Activated naive CD8-positive, alpha-beta T cell treated with anti-CD3 and anti-CD28 coated beads for 36 hours (primary cell): Measurements from ENCODE around the gene ELOVL1. TPM values are rescaled to one million over a fixed set of nuclear protein-coding genes. Genes with fewer than 3 reads are reported as not detected.
A peak's percentile ranks its signal among the peaks of the same experiment; 100 is the strongest.

Source experiments
- DNase-seq: peaks from one replicate; pipeline ENCODE4 v3.0.0; 2021
- H3K27ac Mint-ChIP-seq: one replicate; pipeline ENCODE4 v1.8.0; 2022; ENCODE audit warnings: mild to moderate bottlenecking, moderate library complexity, mixed read lengths
- H3K27me3 Mint-ChIP-seq: one replicate; pipeline ENCODE4 v1.8.0; 2022; ENCODE audit warnings: mild to moderate bottlenecking, mixed read lengths
- H3K36me3 Mint-ChIP-seq: one replicate; pipeline ENCODE4 v1.8.0; 2021; ENCODE audit warnings: mild to moderate bottlenecking, mixed read lengths
- H3K4me1 Mint-ChIP-seq: one replicate; pipeline ENCODE4 v1.8.0; 2021; ENCODE audit warnings: mixed read lengths
- H3K4me3 Mint-ChIP-seq: one replicate; pipeline ENCODE4 v1.8.0; 2022; ENCODE audit warnings: mild to moderate bottlenecking, moderate library complexity, mixed read lengths
- H3K9me3 Mint-ChIP-seq: one replicate; pipeline ENCODE4 v1.8.0; 2022; ENCODE audit warnings: mixed read lengths
- total RNA-seq, 2 experiments: library from RNA; stranded (reverse); gene quantifications; one replicate each; pipeline ENCODE4 v1.2.3, GENCODE V29; 2021

ELOVL1 gene
- total RNA-seq, 2 experiments from 2014 or later = 66.9 to 67.4 TPM

GRCh38 chr1:43334453-43335205 lies 33.2 kb downstream of the ELOVL1 start:
- H3K4me1 Mint-ChIP-seq = peaks cover 12% of the 10 kb centered on the region
- no peak for DNase-seq
- no peak overlapping the region for H3K27ac Mint-ChIP-seq
- H3K36me3 Mint-ChIP-seq = no peaks in the 10 kb centered on the region
- H3K9me3 Mint-ChIP-seq = no peaks in the 10 kb centered on the region
- no peaks in the 10 kb centered on the region for H3K27me3 Mint-ChIP-seq
- no peak overlapping the region for H3K4me3 Mint-ChIP-seq

GRCh38 chr1:43331688-43332087 lies 36.1 kb downstream of the ELOVL1 start:
- DNase-seq = no peak
- H3K4me1 Mint-ChIP-seq = peaks cover 19% of the 10 kb centered on the region
- H3K9me3 Mint-ChIP-seq = peaks cover 9% of the 10 kb centered on the region
- peaks cover 4% of the 10 kb centered on the region for H3K36me3 Mint-ChIP-seq
- H3K27ac Mint-ChIP-seq = no peak overlapping the region
- H3K27me3 Mint-ChIP-seq = no peaks in the 10 kb centered on the region
- H3K4me3 Mint-ChIP-seq = no peak overlapping the region

- peak; percentile 76 for DNase-seq
- Mint-ChIP-seq H3K4me3 (no peak overlapping the region), H3K27me3 (no peaks in the 10 kb centered on the region), H3K9me3 (peaks cover 15% of the 10 kb centered on the region), H3K36me3 (peaks cover 8% of the 10 kb centered on the region), H3K27ac (peak overlapping the region; percentile 43), H3K4me1 (peaks cover 19% of the 10 kb centered on the region)
Observed at GRCh38 chr1:43329995-43330751, 37.6 kb downstream of the ELOVL1 start.

GRCh38 chr1:43327549-43328292 lies 40.1 kb downstream of the ELOVL1 start:
- H3K27ac Mint-ChIP-seq = no peak overlapping the region
- peaks cover 13% of the 10 kb centered on the region for H3K36me3 Mint-ChIP-seq
- no peak overlapping the region for H3K4me3 Mint-ChIP-seq
- DNase-seq = no peak
- H3K27me3 Mint-ChIP-seq = no peaks in the 10 kb centered on the region
- peaks cover 23% of the 10 kb centered on the region for H3K9me3 Mint-ChIP-seq
- H3K4me1 Mint-ChIP-seq = peaks cover 19% of the 10 kb centered on the region

DNA sequence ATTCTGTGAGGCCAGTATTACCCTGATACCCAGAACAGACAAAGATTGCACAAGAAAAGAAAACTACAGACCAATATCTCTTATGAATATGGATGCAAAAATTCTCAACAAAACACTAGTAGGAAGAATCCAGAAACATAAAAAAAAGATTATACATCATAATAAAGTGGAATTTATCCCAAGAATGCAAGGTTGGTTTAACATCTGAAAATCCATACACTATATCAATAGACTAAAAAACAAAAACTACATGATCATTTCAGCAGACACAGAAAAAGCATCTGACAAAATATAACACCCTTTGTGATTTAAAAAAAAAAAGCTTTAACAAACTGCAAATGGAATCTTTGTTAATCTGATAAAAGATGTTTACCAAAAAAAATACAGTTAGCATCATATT lies 42.4 kb downstream of the ELOVL1 start:
- H3K27me3 Mint-ChIP-seq = no peaks in the 10 kb centered on the region

DNA sequence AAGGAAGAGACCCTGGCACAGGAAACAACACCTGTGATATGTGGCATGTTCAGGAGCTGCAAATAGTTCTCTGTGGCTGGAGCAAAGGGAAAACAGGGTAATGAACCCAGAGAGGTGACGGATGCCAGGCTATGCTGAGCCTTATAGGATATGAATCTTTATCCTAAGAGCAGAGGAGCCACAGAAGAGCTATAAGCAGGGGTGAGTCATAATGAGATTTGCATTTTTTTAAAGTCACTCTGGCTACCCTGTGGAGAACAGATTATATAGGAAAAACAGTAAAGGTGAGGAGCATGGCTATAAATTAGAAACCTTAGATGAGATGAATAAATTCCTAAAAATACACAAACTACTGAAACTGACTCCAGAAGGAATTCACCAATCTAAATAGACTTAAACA lies 43.0 kb downstream of the ELOVL1 start:
- DNase-seq = no peak
- Mint-ChIP-seq H3K36me3 (peaks cover 13% of the 10 kb centered on the region), H3K4me1 (peaks cover 8% of the 10 kb centered on the region), H3K4me3 (no peak overlapping the region), H3K27ac (no peak overlapping the region), H3K27me3 (no peaks in the 10 kb centered on the region), H3K9me3 (peaks cover 23% of the 10 kb centered on the region)

More for the DNA sequence above, 42.4 kb downstream of the ELOVL1 start:
- DNase-seq = no peak
- Mint-ChIP-seq H3K9me3 (peaks cover 23% of the 10 kb centered on the region), H3K27ac (no peak overlapping the region), H3K4me3 (no peak overlapping the region), H3K36me3 (peaks cover 13% of the 10 kb centered on the region), H3K4me1 (peaks cover 14% of the 10 kb centered on the region)

- Mint-ChIP-seq H3K4me3 (no peak overlapping the region), H3K4me1 (peaks cover 6% of the 10 kb centered on the region), H3K27ac (no peak overlapping the region), H3K9me3 (peaks cover 15% of the 10 kb centered on the region), H3K27me3 (no peaks in the 10 kb centered on the region), H3K36me3 (peaks cover 9% of the 10 kb centered on the region)
- DNase-seq = no peak
Observed at GRCh38 chr1:43322506-43322905, 45.3 kb downstream of the ELOVL1 start.

DNA sequence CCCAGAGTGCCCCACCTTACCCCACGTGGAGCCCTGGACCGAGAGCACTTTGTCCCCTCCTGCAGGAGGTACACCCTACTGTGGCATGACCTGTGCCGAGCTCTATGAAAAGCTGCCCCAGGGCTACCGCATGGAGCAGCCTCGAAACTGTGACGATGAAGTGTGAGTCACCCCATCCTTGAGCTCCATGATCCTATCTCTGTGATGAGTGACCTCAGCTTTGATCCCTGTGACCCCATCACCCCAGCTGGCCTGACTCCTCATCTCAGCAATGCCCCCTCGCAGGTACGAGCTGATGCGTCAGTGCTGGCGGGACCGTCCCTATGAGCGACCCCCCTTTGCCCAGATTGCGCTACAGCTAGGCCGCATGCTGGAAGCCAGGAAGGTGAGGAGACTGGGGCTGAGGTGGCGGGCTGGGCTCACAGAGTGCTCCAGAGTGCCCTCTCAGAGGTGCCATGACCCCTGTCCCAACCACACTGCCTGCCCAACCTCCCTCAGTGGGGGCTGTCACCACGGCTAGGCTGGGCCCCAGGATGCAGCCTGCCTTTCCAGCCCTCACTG lies 46.4 kb downstream of the ELOVL1 start:
- no peak overlapping the region for H3K4me3 Mint-ChIP-seq
- H3K9me3 Mint-ChIP-seq = peaks cover 14% of the 10 kb centered on the region
- H3K4me1 Mint-ChIP-seq = no peaks in the 10 kb centered on the region
- H3K27ac Mint-ChIP-seq = no peak overlapping the region
- peaks cover 9% of the 10 kb centered on the region for H3K36me3 Mint-ChIP-seq
- no peaks in the 10 kb centered on the region for H3K27me3 Mint-ChIP-seq
- DNase-seq = no peak

DNA sequence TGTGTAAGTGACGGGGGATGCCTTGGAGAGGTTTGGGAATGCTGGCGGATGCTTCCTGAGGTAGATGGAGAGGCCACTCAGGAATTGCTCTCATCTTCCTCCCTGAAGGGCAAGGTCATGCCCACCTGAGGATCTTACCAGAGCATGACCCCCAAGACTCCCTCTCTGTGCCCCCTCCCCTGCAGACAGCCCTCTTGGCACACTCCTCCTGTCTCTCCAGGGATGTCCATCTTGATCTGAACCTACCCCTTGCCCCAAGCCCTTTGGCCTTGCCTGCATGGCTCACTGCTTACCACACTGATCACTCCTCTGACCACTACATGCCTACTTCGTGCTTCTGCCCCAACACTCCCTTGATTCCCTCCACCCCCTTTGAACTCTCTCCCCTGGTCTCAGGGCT lies 48.0 kb downstream of the ELOVL1 start:
- Mint-ChIP-seq H3K9me3 (peaks cover 4% of the 10 kb centered on the region), H3K4me3 (no peak overlapping the region), H3K4me1 (no peaks in the 10 kb centered on the region), H3K27ac (no peak overlapping the region), H3K27me3 (no peaks in the 10 kb centered on the region), H3K36me3 (peaks cover 2% of the 10 kb centered on the region)
- DNase-seq = no peak

GRCh38 chr1:43319288-43319687 lies 48.5 kb downstream of the ELOVL1 start:
- H3K27ac Mint-ChIP-seq = no peak overlapping the region
- H3K4me3 Mint-ChIP-seq = no peak overlapping the region
- H3K36me3 Mint-ChIP-seq = no peaks in the 10 kb centered on the region
- H3K4me1 Mint-ChIP-seq = no peaks in the 10 kb centered on the region
- H3K9me3 Mint-ChIP-seq = peaks cover 2% of the 10 kb centered on the region
- no peak for DNase-seq
- no peaks in the 10 kb centered on the region for H3K27me3 Mint-ChIP-seq

- no peak for DNase-seq
- H3K27me3 Mint-ChIP-seq = no peaks in the 10 kb centered on the region
- H3K4me3 Mint-ChIP-seq = no peak overlapping the region
- no peaks in the 10 kb centered on the region for H3K4me1 Mint-ChIP-seq
- H3K27ac Mint-ChIP-seq = no peak overlapping the region
- H3K9me3 Mint-ChIP-seq = no peaks in the 10 kb centered on the region
- no peaks in the 10 kb centered on the region for H3K36me3 Mint-ChIP-seq
Observed at GRCh38 chr1:43318831-43319230, 49.0 kb downstream of the ELOVL1 start.

GRCh38 chr1:43317817-43318471 lies 49.9 kb downstream of the ELOVL1 start:
- H3K9me3 Mint-ChIP-seq = no peaks in the 10 kb centered on the region
- H3K4me3 Mint-ChIP-seq = no peak overlapping the region
- H3K27me3 Mint-ChIP-seq = no peaks in the 10 kb centered on the region
- no peak for DNase-seq
- no peaks in the 10 kb centered on the region for H3K36me3 Mint-ChIP-seq
- H3K4me1 Mint-ChIP-seq = no peaks in the 10 kb centered on the region
- no peak overlapping the region for H3K27ac Mint-ChIP-seq

DNA sequence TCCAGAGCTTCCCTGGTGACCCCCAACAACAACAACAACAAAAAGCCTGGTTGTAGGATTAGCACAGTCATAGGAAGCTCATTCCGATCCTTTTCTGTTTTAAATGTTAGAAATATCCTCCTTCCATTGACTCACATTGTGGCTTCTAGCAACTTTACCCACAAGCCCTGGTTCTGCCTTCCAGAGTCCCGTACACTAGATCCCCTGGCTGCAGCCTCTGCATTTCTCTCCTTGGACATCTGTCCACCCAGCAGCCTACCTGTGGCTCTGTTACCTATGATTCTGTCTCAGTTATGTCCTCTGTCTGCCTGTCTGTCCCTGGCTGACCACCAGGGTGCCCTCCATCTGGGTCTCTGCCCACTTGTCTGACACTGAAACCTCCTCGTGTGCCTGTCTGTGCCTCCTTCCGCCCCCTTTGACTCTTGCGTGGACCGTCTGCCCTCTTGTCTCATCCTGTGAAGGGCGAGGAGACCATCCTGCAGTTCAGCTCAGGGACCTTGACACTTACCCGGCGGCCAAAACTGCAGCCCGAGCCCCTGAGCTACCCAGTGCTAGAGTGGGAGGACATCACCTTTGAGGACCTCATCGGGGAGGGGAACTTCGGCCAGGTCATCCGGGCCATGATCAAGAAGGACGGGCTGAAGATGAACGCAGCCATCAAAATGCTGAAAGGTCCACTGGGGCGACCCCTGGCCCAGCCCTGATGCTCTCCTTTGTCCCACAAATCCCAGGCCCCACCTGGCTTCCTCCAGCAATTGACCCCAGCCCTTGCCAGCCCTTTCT lies 50.9 kb downstream of the ELOVL1 start:
- H3K27ac Mint-ChIP-seq = no peak overlapping the region
- H3K27me3 Mint-ChIP-seq = no peaks in the 10 kb centered on the region
- H3K4me3 Mint-ChIP-seq = no peak overlapping the region
- DNase-seq = no peak
- H3K4me1 Mint-ChIP-seq = no peaks in the 10 kb centered on the region
- no peaks in the 10 kb centered on the region for H3K36me3 Mint-ChIP-seq
- no peaks in the 10 kb centered on the region for H3K9me3 Mint-ChIP-seq
